ENCODE results near the gene KIF5A. TPM values are rescaled to one million over a fixed set of nuclear protein-coding genes. Genes with fewer than 3 reads are reported as not detected.

Gene KIF5A
- total and polyA plus RNA-seq, 2 donors (not counting 3 experiments of a cell fraction or from before 2014, with no cell fraction given), result 0.07 to 0.35 TPM

GRCh38 chr12:57541001-57541400 is 8.8 kb upstream of the KIF5A start:
- Histone ChIP-seq H3K9me1 (replicated peaks; ENCODE audit: control insufficient read depth, extremely low read depth, insufficient read depth, low read length) (no peaks in the 10 kb centered on the region), H3K27me3 (ENCODE audit: control insufficient read depth in 2 of 2, insufficient read depth in 2 of 2, low read length in 2 of 2) (no peaks in the 10 kb centered on the region), H2AFZ (ENCODE audit: low read depth, low read length) (no peak overlapping the region), H3K4me3 (replicated peaks in 1 of 3; ENCODE audit: insufficient read depth in 1 of 3, low read depth in 1 of 3, low read length in 3 of 3) (no peak overlapping the region), H3K9me3 (replicated peaks; ENCODE audit: control insufficient read depth, insufficient read depth, low read length) (no peaks in the 10 kb centered on the region), H3K4me2 (ENCODE audit: insufficient read depth, low read length) (no peak overlapping the region), H3K79me2 (ENCODE audit: control insufficient read depth, insufficient read depth, low read length) (peaks cover 17% of the 10 kb centered on the region), H3K9ac (replicated peaks; ENCODE audit: extremely low read depth, insufficient read depth, low read length) (no peak overlapping the region), H3K4me1 (ENCODE audit: control insufficient read depth, extremely low read depth, insufficient read depth, low read length) (peaks cover 14% of the 10 kb centered on the region), H4K20me1 (replicated peaks; ENCODE audit: control insufficient read depth, extremely low read depth, insufficient read depth, low read length) (no peaks in the 10 kb centered on the region), H3K27ac (ENCODE audit: insufficient read depth, low read depth, low read length) (no peak overlapping the region), H3K36me3 (ENCODE audit: control insufficient read depth in 2 of 2, extremely low read depth in 1 of 2, insufficient read depth in 2 of 2, low read length in 2 of 2) (peaks cover 3 to 11% of the 10 kb centered on the region in 2 experiments)
- DNase-seq (ENCODE audit: low read depth, low spot score) (no peak), FAIRE-seq (peak; percentile 52)
- no peak for TF ChIP-seq CTCF (IDR thresholded peaks at IDR 0.05; ENCODE audit: extremely low read depth in 1 of 2, insufficient read depth in 1 of 2, low read depth in 1 of 2, low read length in 2 of 2)
- no peak for TF ChIP-seq POLR2AphosphoS5 (IDR thresholded peaks at IDR 0.05; ENCODE audit: insufficient read depth, low read depth, low read length)
- no peak for TF ChIP-seq MAX (IDR thresholded peaks at IDR 0.05; ENCODE audit: insufficient read depth, insufficient read length)
- no peak for TF ChIP-seq POLR2A (IDR thresholded peaks at IDR 0.05; ENCODE audit: low read depth, low read length)
- TF ChIP-seq JUN (IDR thresholded peaks at IDR 0.05; ENCODE audit: borderline replicate concordance, insufficient read depth, insufficient read length, low read depth), result no peak
- TF ChIP-seq EZH2 (IDR thresholded peaks at IDR 0.05; ENCODE audit: borderline replicate concordance, low read depth, low read length, severe bottlenecking), result no peak
- TF ChIP-seq MYC (IDR thresholded peaks at IDR 0.05; ENCODE audit: low read depth, low read length), result no peak
- TF ChIP-seq GATA2 (IDR thresholded peaks at IDR 0.05; ENCODE audit: insufficient read depth, insufficient read length, low read depth, low read length), result no peak
- dilution Hi-C loops (cut with MboI; ENCODE audit: extremely low pct_ligation_motif_present, low sequenced_read_pairs), result no loop called here
- ChIA-PET POLR2A (no interaction called here), CTCF (no interaction called here)
- no TSS peak for BruUV-seq (replicated peaks)
- intact Hi-C loops (cut with micrococcal nuclease), result no loop called here

Measured in endothelial cell of umbilical vein (primary cell).